ENCODE measurements around the gene ARID3A. TPM values are rescaled to one million over a fixed set of nuclear protein-coding genes. Genes with fewer than 3 reads are reported as not detected.
A peak's percentile ranks its signal among the peaks of the same experiment; 100 is the strongest.

Gene ARID3A
- total and polyA plus RNA-seq, 2 of the 4 experiments (the other 2 are of a cell fraction): 16.0 to 23.1 TPM

- ATAC-seq (ENCODE audit: low read depth) (no peak), DNase-seq (no peak)
- Histone ChIP-seq H3K36me3 (ENCODE audit: control insufficient read depth, insufficient read depth, low read length) (peaks cover 50% of the 10 kb centered on the region), H3K4me2 (ENCODE audit: low read depth, low read length) (no peak overlapping the region), H3K9me1 (ENCODE audit: insufficient read depth, low read length) (peaks cover 12% of the 10 kb centered on the region), H2BK20ac (ENCODE audit: low read depth, low read length) (no peak overlapping the region), H4K8ac (ENCODE audit: low read depth in 2 of 2, low read length in 2 of 2) (no peak overlapping the region), H3K14ac (replicated peaks; ENCODE audit: low read depth, low read length) (no peak overlapping the region), H2AK5ac (ENCODE audit: low read depth, low read length) (no peak overlapping the region), H3K27ac (ENCODE audit: insufficient read depth, low read length) (no peak overlapping the region), H4K20me1 (ENCODE audit: insufficient read depth, low read length) (peaks cover 91% of the 10 kb centered on the region), H3K56ac (ENCODE audit: extremely low read depth, insufficient read depth, low read length) (no peak overlapping the region), H3K27me3 (ENCODE audit: control insufficient read depth, insufficient read depth, low read length) (no peaks in the 10 kb centered on the region), H3K79me1 (ENCODE audit: low read depth in 1 of 2, low read length in 2 of 2) (peaks cover 11 to 81% of the 10 kb centered on the region in 2 experiments), H3K18ac (ENCODE audit: low read depth, low read length) (no peak overlapping the region), H2AK9ac (replicated peaks; ENCODE audit: low read depth, low read length, poor library complexity) (no peak overlapping the region), H3K9me3 (ENCODE audit: control insufficient read depth, insufficient read depth, low read length) (no peaks in the 10 kb centered on the region), H4K91ac (ENCODE audit: insufficient read depth, low read depth, low read length) (no peak overlapping the region), H3K4me1 (ENCODE audit: control insufficient read depth, insufficient read depth, low read length) (peaks cover 9% of the 10 kb centered on the region; the same call in 1 of the 2 replicates), H2AFZ (replicated peaks; ENCODE audit: low read length, poor library complexity) (no peak overlapping the region), H2BK15ac (ENCODE audit: low read depth, low read length) (no peak overlapping the region), H3K4me3 (ENCODE audit: insufficient read depth, low read depth, low read length) (no peak overlapping the region), H2BK5ac (ENCODE audit: low read depth, low read length, poor library complexity, severe bottlenecking) (peak overlapping the region; percentile 20), H2BK120ac (ENCODE audit: low read depth, low read length) (no peak overlapping the region), H3K23ac (ENCODE audit: low read depth, low read length) (no peak overlapping the region), H3K9ac (ENCODE audit: low read depth, low read length) (no peak overlapping the region), H4K5ac (ENCODE audit: low read depth, low read length) (no peak overlapping the region), H3K4ac (ENCODE audit: low read depth, low read length) (no peak overlapping the region)
- WGBS, 2 experiments (ENCODE audit: extremely low coverage in 2 of 2, insufficient read length in 1 of 2): 65% methylated on average over 18 of the region's 27 CpGs; no CpG with 5 or more reads in 1 of the 2 experiments
- in situ Hi-C loops (cut with MboI; ENCODE audit: low sequenced_read_pairs) (no loop called here), dilution Hi-C loops (cut with HindIII; ENCODE audit: low sequenced_read_pairs, unreplicated experiment) (no loop called here), intact Hi-C loops (cut with micrococcal nuclease) (no loop called here)
- ChIA-PET CTCF (no interaction called here), POLR2A (ENCODE audit: unreplicated experiment) (no interaction called here)
- BruUV-seq (replicated peaks): no TSS peak
- no peak for TF ChIP-seq MXI1 (IDR thresholded peaks at IDR 0.05; ENCODE audit: borderline replicate concordance, low read depth, low read length)
- no peak for TF ChIP-seq RFX5 (IDR thresholded peaks at IDR 0.05; ENCODE audit: low read depth, low read length)
- TF ChIP-seq CEBPB (IDR thresholded peaks at IDR 0.05; ENCODE audit: low read depth, low read length): no peak
- TF ChIP-seq POLR2A (IDR thresholded peaks at IDR 0.05; ENCODE audit: low read depth, low read length): no peak
- TF ChIP-seq RCOR1 (IDR thresholded peaks at IDR 0.05; ENCODE audit: insufficient replicate concordance, low read length): no peak
- no peak for TF ChIP-seq ELK1 (IDR thresholded peaks at IDR 0.05; ENCODE audit: borderline replicate concordance, low read depth, low read length)
- no peak for TF ChIP-seq FOS (IDR thresholded peaks at IDR 0.05; ENCODE audit: low read depth, low read length)
These were observed 18.3 kb downstream of the ARID3A start for GRCh38 chr19:944171-944567.

All from IMR-90 (cell line).